Measurements from ENCODE around the gene DUSP5. TPM values are rescaled to one million over a fixed set of nuclear protein-coding genes. Genes with fewer than 3 reads are reported as not detected.

DUSP5 gene
- total and polyA plus RNA-seq, 10 of the 15 experiments (the other 5 are each of a cell fraction or from before 2014, with no cell fraction given), result 2.1 to 95.9 (median 23.4) TPM

DNA sequence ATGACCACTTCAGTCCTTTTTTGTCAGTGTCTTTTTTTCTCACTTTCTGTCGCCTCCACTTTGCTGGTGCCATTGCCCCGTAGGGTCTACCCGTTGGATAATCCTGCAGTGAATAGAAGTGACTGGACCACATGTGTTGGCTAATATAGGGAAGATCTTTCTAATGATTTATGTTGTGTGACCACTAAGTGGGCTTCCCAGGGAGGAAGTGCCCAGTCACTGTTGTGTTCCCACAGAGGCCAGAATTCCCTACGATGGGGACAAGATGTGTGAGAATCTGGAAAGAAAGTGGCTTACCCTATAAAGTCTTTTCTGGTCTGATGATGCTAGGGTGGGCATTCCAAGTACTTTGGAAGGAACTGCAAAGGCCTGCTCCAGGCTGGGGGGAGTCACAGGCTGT, 41.4 kb downstream of the DUSP5 start:
- ChIA-PET SMC1A (ENCODE audit: uncharacterized antibody, unreplicated experiment) (interaction anchor here (1.0 to 8.8 kb wide), 10 partner anchors 10 to 233 kb away, joined by 3 to 54 read pairs (median 6); no protein-coding TSS in a partner anchor), RAD21 (ENCODE audit: unreplicated experiment) (interaction anchor here (1.0 to 2.3 kb wide), 5 partner anchors 40 to 401 kb away, joined by 3 to 10 read pairs (median 4); no protein-coding TSS in a partner anchor), POLR2A (interaction anchor here (0.8 to 1.3 kb wide), 2 partner anchors 40 to 233 kb away, joined by 3 read pairs; no protein-coding TSS in a partner anchor), CTCF (interaction anchor here (1.4 to 10.7 kb wide), 4 partner anchors 9 to 232 kb away, joined by 3 to 85 read pairs (median 4); no protein-coding TSS in a partner anchor)
- FAIRE-seq, result no peak
- Histone ChIP-seq H3K4me3 (no peak overlapping the region), H3K27ac (ENCODE audit: control insufficient read depth, insufficient read depth) (no peak overlapping the region), H2AFZ (ENCODE audit: control insufficient read depth, low read depth, low read length) (no peak overlapping the region), H3K9ac (ENCODE audit: control insufficient read depth, insufficient read depth, low read length) (no peak overlapping the region), H3K27me3 (replicated peaks in 1 of 2; ENCODE audit: control insufficient read depth in 2 of 2, insufficient read depth in 2 of 2, low read length in 1 of 2) (no peaks in the 10 kb centered on the region), H4K20me1 (ENCODE audit: control insufficient read depth, insufficient read depth) (no peaks in the 10 kb centered on the region), H3K79me2 (ENCODE audit: control insufficient read depth, insufficient read depth, low read length) (no peaks in the 10 kb centered on the region), H3K4me1 (ENCODE audit: control insufficient read depth, insufficient read depth, low read length) (peaks cover 29% of the 10 kb centered on the region), H3K9me3 (replicated peaks; ENCODE audit: control insufficient read depth, insufficient read depth, low read length) (no peaks in the 10 kb centered on the region), H3K36me3 (ENCODE audit: control insufficient read depth in 2 of 2, insufficient read depth in 2 of 2, low read length in 1 of 2) (no peaks in the 10 kb centered on the region), H3K4me2 (ENCODE audit: control insufficient read depth, insufficient read depth) (no peak overlapping the region)
- intact Hi-C loops (cut with micrococcal nuclease; ENCODE audit: unreplicated experiment) (loop anchor here (5.0 kb wide), 1 partner anchor 112 kb away; no protein-coding TSS in a partner anchor), in situ Hi-C loops (cut with MboI) (no loop called here)
- no peak for ATAC-seq
- 99% methylated on average over 4 of the region's 4 CpGs for WGBS (ENCODE audit: insufficient coverage, insufficient replicate concordance, low lambda C conversion rate, missing lambda C conversion rate)
- no TSS peak for BruUV-seq (replicated peaks)
- DNase-seq (ENCODE audit: low read depth, low spot score), result no peak
- TF ChIP-seq TBL1XR1 (IDR thresholded peaks at IDR 0.05; ENCODE audit: low read depth, low read length) (no peak), E2F8 (IDR thresholded peaks at IDR 0.05; ENCODE audit: low read depth, partially characterized antibody) (no peak), SMC3 (IDR thresholded peaks at IDR 0.05; ENCODE audit: borderline replicate concordance, low read length) (no peak), CBX3 (IDR thresholded peaks at IDR 0.05; ENCODE audit: borderline replicate concordance, low read depth) (no peak), SMARCA5 (IDR thresholded peaks at IDR 0.05) (no peak), ZNF217 (IDR thresholded peaks at IDR 0.05) (no peak), GABPA (IDR thresholded peaks at IDR 0.05; ENCODE audit: low read depth) (no peak), RB1 (IDR thresholded peaks at IDR 0.05; ENCODE audit: borderline replicate concordance) (no peak), YBX1 (IDR thresholded peaks at IDR 0.05) (no peak), NR2C1 (IDR thresholded peaks at IDR 0.05) (no peak)
- TF ChIP-seq, protein P1, sequence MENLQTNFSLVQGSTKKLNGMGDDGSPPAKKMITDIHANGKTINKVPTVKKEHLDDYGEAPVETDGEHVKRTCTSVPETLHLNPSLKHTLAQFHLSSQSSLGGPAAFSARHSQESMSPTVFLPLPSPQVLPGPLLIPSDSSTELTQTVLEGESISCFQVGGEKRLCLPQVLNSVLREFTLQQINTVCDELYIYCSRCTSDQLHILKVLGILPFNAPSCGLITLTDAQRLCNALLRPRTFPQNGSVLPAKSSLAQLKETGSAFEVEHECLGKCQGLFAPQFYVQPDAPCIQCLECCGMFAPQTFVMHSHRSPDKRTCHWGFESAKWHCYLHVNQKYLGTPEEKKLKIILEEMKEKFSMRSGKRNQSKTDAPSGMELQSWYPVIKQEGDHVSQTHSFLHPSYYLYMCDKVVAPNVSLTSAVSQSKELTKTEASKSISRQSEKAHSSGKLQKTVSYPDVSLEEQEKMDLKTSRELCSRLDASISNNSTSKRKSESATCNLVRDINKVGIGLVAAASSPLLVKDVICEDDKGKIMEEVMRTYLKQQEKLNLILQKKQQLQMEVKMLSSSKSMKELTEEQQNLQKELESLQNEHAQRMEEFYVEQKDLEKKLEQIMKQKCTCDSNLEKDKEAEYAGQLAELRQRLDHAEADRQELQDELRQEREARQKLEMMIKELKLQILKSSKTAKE (IDR thresholded peaks at IDR 0.05; ENCODE audit: low read depth, poor library complexity, severe bottlenecking), result no peak
- TF ChIP-seq, protein P2, sequence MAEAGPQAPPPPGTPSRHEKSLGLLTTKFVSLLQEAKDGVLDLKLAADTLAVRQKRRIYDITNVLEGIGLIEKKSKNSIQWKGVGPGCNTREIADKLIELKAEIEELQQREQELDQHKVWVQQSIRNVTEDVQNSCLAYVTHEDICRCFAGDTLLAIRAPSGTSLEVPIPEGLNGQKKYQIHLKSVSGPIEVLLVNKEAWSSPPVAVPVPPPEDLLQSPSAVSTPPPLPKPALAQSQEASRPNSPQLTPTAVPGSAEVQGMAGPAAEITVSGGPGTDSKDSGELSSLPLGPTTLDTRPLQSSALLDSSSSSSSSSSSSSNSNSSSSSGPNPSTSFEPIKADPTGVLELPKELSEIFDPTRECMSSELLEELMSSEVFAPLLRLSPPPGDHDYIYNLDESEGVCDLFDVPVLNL (IDR thresholded peaks at IDR 0.05; ENCODE audit: low read depth, low read length), result no peak
- TF ChIP-seq, protein P3, sequence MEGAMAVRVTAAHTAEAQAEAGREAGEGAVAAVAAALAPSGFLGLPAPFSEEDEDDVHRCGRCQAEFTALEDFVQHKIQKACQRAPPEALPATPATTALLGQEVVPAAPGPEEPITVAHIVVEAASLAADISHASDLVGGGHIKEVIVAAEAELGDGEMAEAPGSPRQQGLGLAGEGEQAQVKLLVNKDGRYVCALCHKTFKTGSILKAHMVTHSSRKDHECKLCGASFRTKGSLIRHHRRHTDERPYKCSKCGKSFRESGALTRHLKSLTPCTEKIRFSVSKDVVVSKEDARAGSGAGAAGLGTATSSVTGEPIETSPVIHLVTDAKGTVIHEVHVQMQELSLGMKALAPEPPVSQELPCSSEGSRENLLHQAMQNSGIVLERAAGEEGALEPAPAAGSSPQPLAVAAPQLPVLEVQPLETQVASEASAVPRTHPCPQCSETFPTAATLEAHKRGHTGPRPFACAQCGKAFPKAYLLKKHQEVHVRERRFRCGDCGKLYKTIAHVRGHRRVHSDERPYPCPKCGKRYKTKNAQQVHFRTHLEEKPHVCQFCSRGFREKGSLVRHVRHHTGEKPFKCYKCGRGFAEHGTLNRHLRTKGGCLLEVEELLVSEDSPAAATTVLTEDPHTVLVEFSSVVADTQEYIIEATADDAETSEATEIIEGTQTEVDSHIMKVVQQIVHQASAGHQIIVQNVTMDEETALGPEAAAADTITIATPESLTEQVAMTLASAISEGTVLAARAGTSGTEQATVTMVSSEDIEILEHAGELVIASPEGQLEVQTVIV (IDR thresholded peaks at IDR 0.05; ENCODE audit: borderline replicate concordance, partially characterized antibody), result no peak
- TF ChIP-seq, protein P4, sequence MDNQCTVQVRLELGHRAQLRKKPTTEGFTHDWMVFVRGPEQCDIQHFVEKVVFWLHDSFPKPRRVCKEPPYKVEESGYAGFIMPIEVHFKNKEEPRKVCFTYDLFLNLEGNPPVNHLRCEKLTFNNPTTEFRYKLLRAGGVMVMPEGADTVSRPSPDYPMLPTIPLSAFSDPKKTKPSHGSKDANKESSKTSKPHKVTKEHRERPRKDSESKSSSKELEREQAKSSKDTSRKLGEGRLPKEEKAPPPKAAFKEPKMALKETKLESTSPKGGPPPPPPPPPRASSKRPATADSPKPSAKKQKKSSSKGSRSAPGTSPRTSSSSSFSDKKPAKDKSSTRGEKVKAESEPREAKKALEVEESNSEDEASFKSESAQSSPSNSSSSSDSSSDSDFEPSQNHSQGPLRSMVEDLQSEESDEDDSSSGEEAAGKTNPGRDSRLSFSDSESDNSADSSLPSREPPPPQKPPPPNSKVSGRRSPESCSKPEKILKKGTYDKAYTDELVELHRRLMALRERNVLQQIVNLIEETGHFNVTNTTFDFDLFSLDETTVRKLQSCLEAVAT (IDR thresholded peaks at IDR 0.05), result no peak
